OCI-LY1 (cell line): ENCODE measurements around the gene DNAH12.

Experiments used
- H2AFZ ChIP-seq: fragments of 200-600 bp; sonication (generic), shearing (Covaris generic); 2 replicates; pipeline ENCODE4 v1.6.0; 2014; ENCODE audit warnings: antibody characterized with exemption, mild to moderate bottlenecking, low read length
- H3F3A ChIP-seq: fragments of 200-600 bp; sonication (generic), shearing (Covaris generic); 2 replicates; pipeline ENCODE4 v1.6.0; 2014; ENCODE audit warnings: mild to moderate bottlenecking, antibody characterized with exemption, low read length, moderate library complexity; ENCODE audit not compliant: insufficient read depth
- H3K27ac ChIP-seq: fragments of 200-600 bp; sonication (generic); 2 replicates; pipeline ENCODE4 v1.5.1; 2014; ENCODE audit warnings: low read length, mixed run types, mild to moderate bottlenecking, low read depth; ENCODE audit not compliant: poor library complexity, severe bottlenecking
- H3K27me3 ChIP-seq: fragments of 200-600 bp; sonication (generic); 2 replicates; pipeline ENCODE4 v1.6.0; 2014; ENCODE audit warnings: antibody characterized with exemption, mild to moderate bottlenecking, low read length, moderate library complexity; ENCODE audit not compliant: insufficient read depth
- H3K36me3 ChIP-seq: fragments of 200-600 bp; sonication (generic); 2 replicates; pipeline ENCODE4 v1.6.1; 2014; ENCODE audit warnings: mild to moderate bottlenecking, antibody characterized with exemption, low read length, moderate library complexity, mixed read lengths; ENCODE audit not compliant: insufficient read depth
- H3K4me1 ChIP-seq: fragments of 200-600 bp; sonication (generic); 2 replicates; pipeline ENCODE4 v1.5.1; 2014; ENCODE audit warnings: mild to moderate bottlenecking, low read length, moderate library complexity; ENCODE audit not compliant: insufficient read depth, severe bottlenecking
- H3K4me2 ChIP-seq: fragments of 200-600 bp; sonication (generic), shearing (Covaris generic); 2 replicates; pipeline ENCODE4 v1.6.1; 2014; ENCODE audit warnings: low read length
- H3K4me3 ChIP-seq: fragments of 200-600 bp; sonication (generic); 2 replicates; pipeline ENCODE4 v1.5.1; 2014; ENCODE audit warnings: low read length, low read depth, mild to moderate bottlenecking, mixed read lengths; ENCODE audit not compliant: poor library complexity, severe bottlenecking
- H3K79me2 ChIP-seq: fragments of 200-600 bp; shearing (Covaris generic); 2 replicates; pipeline ENCODE4 v1.6.1; 2016; ENCODE audit warnings: mixed run types, low read length, mixed read lengths; ENCODE audit not compliant: insufficient read depth
- H3K9ac ChIP-seq: fragments of 200-600 bp; sonication (generic), shearing (Covaris generic); 2 replicates; pipeline ENCODE4 v1.6.1; 2014; ENCODE audit warnings: mild to moderate bottlenecking, low read length, mixed read lengths
- H3K9me2 ChIP-seq: fragments of 200-600 bp; sonication (generic), shearing (Covaris generic); 2 replicates; pipeline ENCODE4 v1.6.1; 2014; ENCODE audit warnings: low read depth, mild to moderate bottlenecking, low read length, mixed read lengths
- H3K9me3 ChIP-seq: fragments of 200-600 bp; shearing (Covaris generic); 2 replicates; pipeline ENCODE4 v1.6.1; 2014; ENCODE audit warnings: low read length, mixed read lengths
- H4K20me1 ChIP-seq: fragments of 200-600 bp; sonication (generic), shearing (Covaris generic); 2 replicates; pipeline ENCODE4 v1.6.0; 2016; ENCODE audit warnings: mild to moderate bottlenecking, low read length; ENCODE audit not compliant: insufficient read depth
- EZH2 ChIP-seq: fragments of 200-600 bp; sonication (generic), shearing (Covaris generic); IDR thresholded peaks from 2 replicates; pipeline ENCODE4 v1.8.0; 2017; ENCODE audit warnings: borderline replicate concordance, mixed run types, mild to moderate bottlenecking, antibody characterized with exemption, low read length, moderate library complexity, mixed read lengths
- TF ChIP-seq, protein P1 (sequence below): fragments of 200-600 bp; sonication (generic), shearing (Covaris generic); IDR thresholded peaks from 2 replicates; pipeline ENCODE4 v1.5.1; 2017; ENCODE audit warnings: mild to moderate bottlenecking, antibody characterized with exemption, low read length, moderate library complexity, mixed read lengths

Gene DNAH12, protein sequence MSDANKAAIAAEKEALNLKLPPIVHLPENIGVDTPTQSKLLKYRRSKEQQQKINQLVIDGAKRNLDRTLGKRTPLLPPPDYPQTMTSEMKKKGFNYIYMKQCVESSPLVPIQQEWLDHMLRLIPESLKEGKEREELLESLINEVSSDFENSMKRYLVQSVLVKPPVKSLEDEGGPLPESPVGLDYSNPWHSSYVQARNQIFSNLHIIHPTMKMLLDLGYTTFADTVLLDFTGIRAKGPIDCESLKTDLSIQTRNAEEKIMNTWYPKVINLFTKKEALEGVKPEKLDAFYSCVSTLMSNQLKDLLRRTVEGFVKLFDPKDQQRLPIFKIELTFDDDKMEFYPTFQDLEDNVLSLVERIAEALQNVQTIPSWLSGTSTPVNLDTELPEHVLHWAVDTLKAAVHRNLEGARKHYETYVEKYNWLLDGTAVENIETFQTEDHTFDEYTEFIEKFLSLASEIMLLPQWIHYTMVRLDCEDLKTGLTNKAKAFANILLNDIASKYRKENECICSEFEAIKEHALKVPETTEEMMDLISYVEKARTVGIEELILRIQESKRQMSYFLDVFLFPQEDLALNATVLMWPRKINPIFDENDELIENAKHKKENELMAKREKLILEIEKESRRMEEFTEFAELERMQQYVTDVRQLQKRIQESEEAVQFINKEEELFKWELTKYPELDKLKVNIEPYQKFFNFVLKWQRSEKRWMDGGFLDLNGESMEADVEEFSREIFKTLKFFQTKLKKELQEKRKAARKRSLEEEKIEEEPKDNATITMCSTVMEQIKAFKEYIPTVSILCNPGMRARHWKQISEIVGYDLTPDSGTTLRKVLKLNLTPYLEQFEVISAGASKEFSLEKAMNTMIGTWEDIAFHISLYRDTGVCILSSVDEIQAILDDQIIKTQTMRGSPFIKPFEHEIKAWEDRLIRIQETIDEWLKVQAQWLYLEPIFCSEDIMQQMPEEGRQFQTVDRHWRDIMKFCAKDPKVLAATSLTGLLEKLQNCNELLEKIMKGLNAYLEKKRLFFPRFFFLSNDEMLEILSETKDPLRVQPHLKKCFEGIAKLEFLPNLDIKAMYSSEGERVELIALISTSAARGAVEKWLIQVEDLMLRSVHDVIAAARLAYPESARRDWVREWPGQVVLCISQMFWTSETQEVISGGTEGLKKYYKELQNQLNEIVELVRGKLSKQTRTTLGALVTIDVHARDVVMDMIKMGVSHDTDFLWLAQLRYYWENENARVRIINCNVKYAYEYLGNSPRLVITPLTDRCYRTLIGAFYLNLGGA (N-terminal part only)

DNA sequence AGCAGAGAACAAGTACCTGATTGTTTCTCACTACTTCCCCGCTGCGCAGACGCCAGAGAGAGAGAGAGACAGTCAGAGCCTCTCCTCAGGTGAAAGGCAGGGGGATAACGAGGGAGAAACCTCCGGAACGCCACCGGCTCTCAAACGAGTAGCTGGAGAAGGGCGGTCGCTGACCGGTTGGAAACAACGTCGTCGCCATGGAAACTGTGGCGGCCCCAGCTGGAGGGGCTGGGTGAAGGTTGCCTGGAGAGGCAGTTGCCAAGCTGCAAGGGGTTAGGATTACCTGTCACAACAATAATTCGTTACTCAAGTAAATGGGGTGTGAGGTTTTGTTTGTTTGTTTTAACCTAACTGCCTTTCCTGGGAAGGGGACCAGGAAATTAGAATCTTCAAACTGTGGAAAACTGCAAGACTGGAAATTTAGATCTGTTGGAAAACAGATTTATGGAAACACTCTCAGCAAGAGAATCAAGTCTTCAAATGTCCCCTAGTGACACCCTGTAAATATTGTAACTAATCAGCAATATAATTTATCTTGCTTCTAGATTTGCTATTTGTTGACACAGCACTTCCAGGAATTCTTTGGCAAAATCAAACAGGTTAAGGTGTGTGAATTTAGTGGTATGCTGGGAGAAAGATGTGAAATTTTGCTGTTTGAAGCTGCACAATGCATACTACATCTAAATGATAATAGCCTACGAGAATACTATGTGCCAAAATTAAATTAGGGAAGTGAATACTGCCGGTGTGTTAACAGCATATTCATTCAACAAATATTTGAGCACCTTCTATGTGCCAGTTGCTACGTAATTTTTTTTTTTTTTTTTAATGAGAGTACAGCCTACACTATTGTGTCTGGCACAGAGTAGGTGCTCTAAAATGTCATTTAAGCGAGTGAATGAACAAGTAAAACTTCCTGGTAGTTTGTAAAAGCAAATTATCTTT is at the start of gene DNAH12:
DNAH12 (minus strand) TSS at position 164 of the 945 bp plus-strand sequence. CDS start 1,474 bp downstream, outside the sequence.
- Histone ChIP-seq H3K27ac (no peak within 1 kb of the TSS), H3K9me2 (no peaks in the 10 kb centered on the region), H3K9ac (no peak within 1 kb of the TSS), H3K9me3 (no peaks in the 10 kb centered on the region), H2AFZ (no peak within 1 kb of the TSS), H3K4me2 (no peak within 1 kb of the TSS), H3K4me3 (no peak within 1 kb of the TSS), H3K4me1 (peaks cover 6% of the 10 kb centered on the region), H3K79me2 (no peaks in the 10 kb centered on the region), H3K36me3 (no peaks in the 10 kb centered on the region), H3K27me3 (no peaks in the 10 kb centered on the region), H4K20me1 (no peaks in the 10 kb centered on the region), H3F3A (no peaks in the 10 kb centered on the region)
- TF ChIP-seq, protein P1, sequence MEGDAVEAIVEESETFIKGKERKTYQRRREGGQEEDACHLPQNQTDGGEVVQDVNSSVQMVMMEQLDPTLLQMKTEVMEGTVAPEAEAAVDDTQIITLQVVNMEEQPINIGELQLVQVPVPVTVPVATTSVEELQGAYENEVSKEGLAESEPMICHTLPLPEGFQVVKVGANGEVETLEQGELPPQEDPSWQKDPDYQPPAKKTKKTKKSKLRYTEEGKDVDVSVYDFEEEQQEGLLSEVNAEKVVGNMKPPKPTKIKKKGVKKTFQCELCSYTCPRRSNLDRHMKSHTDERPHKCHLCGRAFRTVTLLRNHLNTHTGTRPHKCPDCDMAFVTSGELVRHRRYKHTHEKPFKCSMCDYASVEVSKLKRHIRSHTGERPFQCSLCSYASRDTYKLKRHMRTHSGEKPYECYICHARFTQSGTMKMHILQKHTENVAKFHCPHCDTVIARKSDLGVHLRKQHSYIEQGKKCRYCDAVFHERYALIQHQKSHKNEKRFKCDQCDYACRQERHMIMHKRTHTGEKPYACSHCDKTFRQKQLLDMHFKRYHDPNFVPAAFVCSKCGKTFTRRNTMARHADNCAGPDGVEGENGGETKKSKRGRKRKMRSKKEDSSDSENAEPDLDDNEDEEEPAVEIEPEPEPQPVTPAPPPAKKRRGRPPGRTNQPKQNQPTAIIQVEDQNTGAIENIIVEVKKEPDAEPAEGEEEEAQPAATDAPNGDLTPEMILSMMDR, result no peak
- no peak for TF ChIP-seq EZH2

DNA sequence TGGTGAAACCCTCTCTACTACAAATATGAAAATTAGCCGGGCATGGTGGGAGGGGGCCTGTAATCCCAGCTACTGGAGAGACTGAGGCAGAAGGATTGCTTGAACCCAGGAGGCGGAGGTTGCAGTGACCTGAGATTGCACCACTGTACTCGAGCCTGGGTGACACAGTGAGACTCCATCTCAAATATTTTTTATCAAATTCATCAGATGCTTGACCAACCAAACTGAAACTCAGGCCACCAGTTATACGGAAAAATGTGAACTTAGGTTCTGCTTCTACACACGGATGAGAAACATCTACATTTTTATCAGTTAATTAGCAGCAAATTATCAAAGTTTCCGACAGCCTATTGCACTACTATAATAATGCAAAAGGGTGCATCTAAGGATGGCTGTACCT is 48.2 kb upstream of the DNAH12 start:
- no peaks in the 10 kb centered on the region for H3F3A ChIP-seq
- H3K9me3 ChIP-seq, result no peaks in the 10 kb centered on the region
- H3K4me2 ChIP-seq, result peak overlapping the region; percentile 2; the same call in 1 of the 2 replicates
- peaks cover 82% of the 10 kb centered on the region for H3K79me2 ChIP-seq
- H3K9ac ChIP-seq, result no peak overlapping the region
- H3K27me3 ChIP-seq, result no peaks in the 10 kb centered on the region
- no peaks in the 10 kb centered on the region for H3K9me2 ChIP-seq
- H3K4me1 ChIP-seq, result peaks cover 32% of the 10 kb centered on the region
- no peak overlapping the region for H3K4me3 ChIP-seq
- no peak for TF ChIP-seq EZH2
- TF ChIP-seq, protein P1, result no peak
- peaks cover 7% of the 10 kb centered on the region; the same call in 1 of the 2 replicates for H3K36me3 ChIP-seq
- H3K27ac ChIP-seq, result no peak overlapping the region
- no peaks in the 10 kb centered on the region; the same call in 1 of the 2 replicates for H4K20me1 ChIP-seq
- no peak overlapping the region for H2AFZ ChIP-seq
